GM18519 (cell line): Measurements from ENCODE around the gene LYST.
"Not testable (repeated sequence)": the region's sequence is repeated elsewhere in the genome, so short reads cannot be mapped to it uniquely, and the experiment has no call there.

Experiments
- ATAC-seq: cut with Tn5 transposase; IDR thresholded peaks from one replicate; pipeline ENCODE4 v1.9.1; 2021; ENCODE audit warnings: mild to moderate bottlenecking, moderate library complexity; ENCODE audit not compliant: unreplicated experiment, low FRiP score

LYST gene

DNA sequence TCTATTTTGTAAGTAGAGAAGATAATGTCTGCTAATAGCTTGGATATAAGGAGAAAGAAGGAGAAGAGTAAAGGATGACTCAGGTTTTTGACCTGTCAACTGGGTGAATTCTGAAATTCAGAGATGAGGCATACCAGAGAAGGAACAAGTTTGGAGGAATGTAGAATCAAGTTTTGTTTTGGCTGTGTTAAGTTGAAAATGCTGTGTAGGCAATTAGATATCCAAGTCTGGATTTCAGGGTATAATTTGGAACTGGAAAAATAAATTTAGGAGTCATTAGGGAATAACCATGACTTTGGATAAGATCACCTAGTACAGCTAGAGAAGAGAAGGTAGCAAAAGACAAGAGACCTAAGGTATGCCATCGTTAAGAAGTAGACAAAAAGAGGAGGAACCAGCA is 194.7 kb downstream of the LYST start:
- ATAC-seq = no peak

DNA sequence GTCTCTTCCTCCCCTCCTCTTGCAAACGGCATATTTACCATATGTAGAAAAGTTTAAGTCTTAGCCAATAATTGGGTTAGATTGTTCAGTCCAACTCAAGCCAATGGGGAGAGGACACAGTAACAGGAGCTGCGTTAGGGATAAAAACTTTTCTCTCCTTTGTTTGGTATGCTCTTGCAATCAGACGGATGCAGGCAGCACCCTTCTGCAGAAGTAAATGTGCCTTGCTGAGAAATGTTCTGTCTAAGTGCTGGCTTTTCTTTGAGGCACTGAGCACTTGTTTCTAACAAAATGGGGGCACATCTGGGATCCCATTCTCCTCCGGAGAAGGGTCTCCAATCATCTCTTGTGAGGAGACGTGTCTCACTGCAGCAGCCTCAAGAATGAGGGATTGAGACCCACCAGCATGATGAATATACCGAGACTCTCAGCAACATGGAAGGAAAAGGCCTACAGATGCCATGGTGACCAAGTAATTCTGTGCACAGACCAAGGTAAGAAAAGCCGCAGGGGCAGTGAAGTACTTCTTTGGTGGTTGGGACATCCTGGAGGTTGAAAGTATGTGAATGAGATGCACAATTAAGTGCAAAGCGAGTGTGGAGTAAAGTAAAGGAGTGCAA is 196.4 kb downstream of the LYST start:
- ATAC-seq = no peak

GRCh38 chr1:235669277-235669676 is 197.4 kb downstream of the LYST start:
- ATAC-seq = no peak

DNA sequence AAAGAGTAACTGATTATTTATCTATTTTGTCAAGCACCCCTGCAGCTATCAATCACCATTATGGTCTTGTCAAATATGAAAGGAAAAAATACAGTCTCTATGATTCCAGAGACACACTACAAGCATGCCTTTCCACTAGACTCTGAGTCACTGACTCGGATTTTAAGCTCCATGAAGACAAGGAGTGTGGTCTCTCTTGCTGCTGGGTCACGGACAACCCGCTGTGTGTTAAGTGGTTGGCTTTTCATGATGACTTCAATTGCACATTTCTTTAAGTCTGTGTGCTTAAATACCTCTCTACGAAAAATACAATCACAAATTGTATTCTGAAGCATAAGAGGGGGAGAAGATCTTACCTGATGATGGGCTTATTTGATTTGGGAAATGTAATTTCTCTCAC is 203.1 kb downstream of the LYST start:
- ATAC-seq = no peak

DNA sequence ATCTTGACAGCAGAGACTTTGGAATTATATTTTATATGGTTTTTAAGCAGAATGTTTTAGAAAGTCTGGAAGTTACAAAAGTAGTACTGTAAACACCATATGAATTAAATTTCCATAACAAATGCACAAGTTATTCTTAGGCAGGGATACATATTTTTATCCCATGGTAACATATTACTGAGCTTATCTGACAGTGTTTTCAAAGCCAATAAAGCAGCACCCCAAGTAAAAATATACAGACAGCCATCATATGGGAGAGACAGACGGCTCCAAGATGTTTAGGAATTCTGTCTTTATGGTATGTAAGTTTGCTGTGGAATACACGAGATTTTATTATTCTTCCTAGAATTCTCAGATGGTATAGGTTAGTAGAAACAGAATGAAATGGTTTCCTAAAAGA is 205.1 kb downstream of the LYST start:
- no peak for ATAC-seq

GRCh38 chr1:235659186-235659771 is 207.4 kb downstream of the LYST start:
- no peak for ATAC-seq

- no peak for ATAC-seq
These were observed 208.8 kb downstream of the LYST start for GRCh38 chr1:235657747-235658526.

DNA sequence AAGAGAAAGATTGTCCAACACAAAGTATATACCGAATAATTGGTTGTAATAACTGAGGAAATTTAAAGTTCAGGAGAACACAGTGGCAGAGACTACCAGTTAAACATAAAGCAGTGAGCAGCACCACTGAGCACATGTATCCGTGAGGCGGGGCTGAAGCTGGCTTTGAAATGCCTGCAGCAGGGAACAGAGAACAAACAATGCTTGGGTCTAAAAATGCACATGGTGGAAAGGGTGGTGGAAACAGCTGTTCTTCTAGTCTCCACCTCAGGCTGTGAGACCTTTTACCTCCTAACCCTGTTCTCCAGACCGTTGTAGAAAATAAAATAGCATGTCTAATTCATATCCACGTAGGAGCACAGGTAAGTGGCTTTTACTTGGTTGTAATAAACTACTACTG is 209.4 kb downstream of the LYST start:
- ATAC-seq = no peak

DNA sequence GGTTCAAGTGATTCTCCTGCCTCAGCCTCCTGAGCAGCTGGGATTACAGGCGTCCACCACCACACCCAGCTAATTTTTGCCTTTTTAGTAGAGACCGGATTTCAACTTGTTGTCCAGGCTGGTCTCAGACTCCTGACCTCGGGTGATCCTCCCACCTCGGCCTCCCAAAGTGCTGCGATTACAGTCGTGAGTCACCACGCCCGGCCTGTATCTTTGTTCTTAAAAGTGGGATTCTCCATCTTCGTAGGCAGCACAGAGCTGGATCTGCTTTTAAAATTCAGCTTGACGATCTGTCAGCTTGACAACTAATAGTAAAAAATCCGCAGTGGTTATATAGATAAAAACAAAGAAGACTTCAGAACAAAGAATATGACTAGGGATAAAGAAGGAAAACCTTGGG is 214.3 kb downstream of the LYST start:
- no peak for ATAC-seq

DNA sequence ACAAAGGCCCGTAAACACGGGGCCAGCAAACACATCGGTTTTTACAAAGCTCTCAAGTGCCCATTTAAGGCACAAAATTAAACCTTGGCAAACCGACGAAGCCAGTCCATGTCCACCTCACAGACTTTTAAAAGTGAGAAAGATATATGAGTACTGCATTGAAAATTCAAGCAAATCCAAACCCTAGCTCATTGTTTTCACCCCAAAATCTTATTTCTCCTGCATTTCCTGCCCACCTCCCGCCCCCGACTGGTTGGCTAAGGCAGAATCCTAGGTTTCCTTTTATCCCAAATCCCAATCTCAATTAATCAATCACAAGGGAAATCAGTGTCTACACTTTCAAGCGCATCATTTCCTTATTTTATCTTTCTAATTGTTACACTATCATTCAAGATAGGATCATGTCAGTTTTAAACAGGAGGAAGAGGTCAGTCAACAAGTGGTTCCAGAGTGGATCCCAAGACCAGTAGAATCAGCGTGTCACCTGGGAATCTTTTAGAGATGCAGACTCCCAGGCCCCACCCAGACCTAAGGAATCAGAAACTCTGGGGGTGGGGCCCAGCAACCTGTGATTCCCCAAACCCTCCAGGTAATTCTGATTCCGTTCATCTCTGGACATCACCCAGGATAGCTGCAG is 215.4 kb downstream of the LYST start:
- no peak for ATAC-seq

GRCh38 chr1:235650341-235651169 is 216.2 kb downstream of the LYST start:
- ATAC-seq = no peak

GRCh38 chr1:235649368-235650163 is 217.1 kb downstream of the LYST start, which contains the start of gene GNG4:
Gene GNG4 (minus strand): TSS chr1:235649784. CDS start chr1:235583838, 65,946 bp downstream.
- no peak for ATAC-seq

DNA sequence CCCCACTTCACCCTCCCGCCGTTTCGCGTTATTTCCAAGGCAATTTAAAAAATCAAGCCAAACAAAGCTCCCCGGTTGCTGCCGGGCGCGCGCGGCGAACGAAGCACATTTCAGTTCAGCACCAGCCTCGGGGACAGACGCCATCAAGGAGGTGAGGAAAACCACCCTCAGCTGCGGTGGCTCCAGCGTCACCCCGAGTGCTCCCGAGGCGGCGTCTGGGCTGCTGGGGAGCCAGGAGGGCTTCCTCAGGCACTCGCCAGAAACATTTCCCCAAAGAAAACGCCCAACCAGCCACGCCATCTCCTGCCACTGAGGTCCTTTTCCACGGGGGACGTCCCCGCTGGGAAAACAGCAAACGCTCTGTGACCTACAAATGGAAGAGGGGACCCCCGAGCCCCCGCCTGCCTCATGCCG is 217.7 kb downstream of the LYST start:
- no peak for ATAC-seq

DNA sequence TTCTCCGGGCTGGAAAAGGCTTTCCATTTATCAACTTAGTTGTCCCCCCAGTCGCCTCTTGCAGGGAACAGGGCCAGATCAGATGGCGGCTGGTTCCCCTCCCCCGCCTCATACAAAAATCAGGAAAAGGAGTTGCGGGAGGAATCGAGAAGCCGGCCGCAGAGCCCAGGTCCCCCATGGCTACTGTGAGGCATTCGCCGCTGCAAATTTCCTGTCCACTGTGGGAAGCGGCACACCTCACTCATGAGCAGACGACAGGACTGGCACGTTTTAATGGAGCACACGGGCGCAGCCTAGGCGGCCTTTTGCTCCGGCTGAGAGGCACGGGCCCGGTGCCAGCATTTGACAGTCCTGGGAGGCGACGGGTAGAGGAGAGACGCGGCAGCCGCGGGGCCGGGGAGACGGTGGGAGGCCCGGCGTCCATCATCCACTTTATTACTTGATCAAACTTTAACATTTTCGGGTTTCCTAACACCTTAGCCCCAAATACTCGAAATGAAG is 218.2 kb downstream of the LYST start:
- no peak for ATAC-seq

DNA sequence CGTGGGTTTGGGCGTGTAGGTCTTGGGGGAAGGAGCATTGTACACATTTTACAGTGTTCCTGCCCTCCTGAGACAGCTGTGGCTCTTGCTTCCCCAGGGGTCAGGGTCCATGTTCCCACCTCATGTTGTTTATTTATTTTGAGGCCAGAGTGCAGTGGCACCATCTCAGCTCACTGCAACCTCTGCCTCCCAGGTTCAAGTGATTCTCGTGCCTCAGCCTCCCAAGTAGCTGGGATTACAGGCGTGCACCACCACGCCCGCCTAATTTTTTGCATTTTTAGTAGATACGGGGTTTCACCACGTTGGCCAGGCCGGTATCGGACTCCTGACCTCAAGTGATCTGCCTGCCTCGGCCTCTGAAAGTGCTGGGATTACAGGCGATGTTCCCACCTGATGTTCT is 219.2 kb downstream of the LYST start:
- ATAC-seq = not testable (repeated sequence)

- ATAC-seq = no peak
These were observed 220.2 kb downstream of the LYST start for GRCh38 chr1:235646463-235646862.

DNA sequence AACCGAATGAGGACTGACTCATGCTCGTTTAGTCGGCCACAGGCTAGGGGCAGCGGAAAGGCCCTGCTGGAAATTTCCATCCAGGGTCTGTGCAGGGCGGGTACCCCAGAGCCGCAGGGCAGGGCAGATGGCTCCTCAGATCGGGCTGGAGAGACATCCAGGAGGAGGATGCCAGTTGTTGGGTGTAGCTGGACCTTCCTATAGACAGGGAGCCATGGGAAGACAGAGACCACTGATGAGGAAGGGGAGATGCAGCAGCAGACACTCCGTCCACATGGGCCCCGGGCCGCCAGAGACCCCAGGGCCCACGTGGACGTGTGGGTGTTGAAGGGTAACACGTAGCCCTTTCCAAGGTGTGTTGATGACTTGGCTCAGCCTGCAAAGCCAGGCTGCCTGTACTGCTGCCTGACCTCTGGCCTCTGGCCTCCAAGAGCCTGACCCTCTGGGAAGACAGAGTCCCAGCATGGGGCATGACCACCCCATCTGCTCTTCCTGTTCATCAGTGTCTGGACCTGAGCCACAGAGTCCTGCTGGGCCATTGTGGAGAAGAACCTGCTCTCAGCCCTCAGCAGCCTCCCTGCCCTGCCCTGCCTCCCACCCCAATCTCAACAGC is 221.9 kb downstream of the LYST start:
- no peak for ATAC-seq

DNA sequence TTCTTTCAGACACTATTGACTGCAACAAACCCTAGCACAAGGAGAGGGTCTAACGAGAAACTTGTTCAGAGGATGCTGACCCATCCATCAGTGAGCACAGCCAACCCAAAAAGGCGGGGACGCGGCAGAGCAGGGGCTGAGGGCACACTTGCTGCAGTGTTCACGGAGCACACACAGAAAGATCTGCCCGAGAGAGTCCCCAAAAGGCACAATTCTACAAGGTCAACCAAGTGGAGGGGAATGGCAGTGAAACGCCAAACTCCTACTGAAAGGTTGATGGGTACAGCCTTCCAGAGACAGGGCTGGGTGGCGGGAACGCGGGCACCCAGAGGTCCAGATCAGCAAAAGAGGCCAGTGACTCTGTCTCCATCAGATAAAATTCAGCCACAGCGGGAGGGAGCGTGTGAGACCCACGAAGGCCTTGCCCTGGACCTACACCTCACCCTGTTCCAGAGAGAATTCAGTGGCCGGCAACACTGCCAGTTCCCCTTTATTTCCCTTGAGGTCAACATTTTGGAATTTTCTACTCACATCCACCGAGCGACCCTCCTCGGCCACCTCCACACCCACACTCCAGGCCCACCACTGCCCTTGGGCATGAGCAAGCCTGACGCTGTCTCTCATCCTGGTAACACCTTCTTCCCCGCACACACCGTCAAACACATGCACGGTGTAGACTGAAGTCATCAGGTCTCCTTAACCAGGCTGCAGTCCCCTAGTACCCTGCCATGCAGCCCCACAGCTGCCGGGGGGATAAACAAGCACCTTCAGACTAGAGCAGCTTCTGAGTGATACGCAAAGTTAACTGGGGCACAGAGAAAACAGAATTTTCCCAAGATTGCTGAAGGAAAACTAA is 222.6 kb downstream of the LYST start:
- no peak for ATAC-seq
